ENCODE measurements around the gene ABCA2.

The ABCA2 gene, protein sequence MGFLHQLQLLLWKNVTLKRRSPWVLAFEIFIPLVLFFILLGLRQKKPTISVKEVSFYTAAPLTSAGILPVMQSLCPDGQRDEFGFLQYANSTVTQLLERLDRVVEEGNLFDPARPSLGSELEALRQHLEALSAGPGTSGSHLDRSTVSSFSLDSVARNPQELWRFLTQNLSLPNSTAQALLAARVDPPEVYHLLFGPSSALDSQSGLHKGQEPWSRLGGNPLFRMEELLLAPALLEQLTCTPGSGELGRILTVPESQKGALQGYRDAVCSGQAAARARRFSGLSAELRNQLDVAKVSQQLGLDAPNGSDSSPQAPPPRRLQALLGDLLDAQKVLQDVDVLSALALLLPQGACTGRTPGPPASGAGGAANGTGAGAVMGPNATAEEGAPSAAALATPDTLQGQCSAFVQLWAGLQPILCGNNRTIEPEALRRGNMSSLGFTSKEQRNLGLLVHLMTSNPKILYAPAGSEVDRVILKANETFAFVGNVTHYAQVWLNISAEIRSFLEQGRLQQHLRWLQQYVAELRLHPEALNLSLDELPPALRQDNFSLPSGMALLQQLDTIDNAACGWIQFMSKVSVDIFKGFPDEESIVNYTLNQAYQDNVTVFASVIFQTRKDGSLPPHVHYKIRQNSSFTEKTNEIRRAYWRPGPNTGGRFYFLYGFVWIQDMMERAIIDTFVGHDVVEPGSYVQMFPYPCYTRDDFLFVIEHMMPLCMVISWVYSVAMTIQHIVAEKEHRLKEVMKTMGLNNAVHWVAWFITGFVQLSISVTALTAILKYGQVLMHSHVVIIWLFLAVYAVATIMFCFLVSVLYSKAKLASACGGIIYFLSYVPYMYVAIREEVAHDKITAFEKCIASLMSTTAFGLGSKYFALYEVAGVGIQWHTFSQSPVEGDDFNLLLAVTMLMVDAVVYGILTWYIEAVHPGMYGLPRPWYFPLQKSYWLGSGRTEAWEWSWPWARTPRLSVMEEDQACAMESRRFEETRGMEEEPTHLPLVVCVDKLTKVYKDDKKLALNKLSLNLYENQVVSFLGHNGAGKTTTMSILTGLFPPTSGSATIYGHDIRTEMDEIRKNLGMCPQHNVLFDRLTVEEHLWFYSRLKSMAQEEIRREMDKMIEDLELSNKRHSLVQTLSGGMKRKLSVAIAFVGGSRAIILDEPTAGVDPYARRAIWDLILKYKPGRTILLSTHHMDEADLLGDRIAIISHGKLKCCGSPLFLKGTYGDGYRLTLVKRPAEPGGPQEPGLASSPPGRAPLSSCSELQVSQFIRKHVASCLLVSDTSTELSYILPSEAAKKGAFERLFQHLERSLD (N-terminal part only)

DNA sequence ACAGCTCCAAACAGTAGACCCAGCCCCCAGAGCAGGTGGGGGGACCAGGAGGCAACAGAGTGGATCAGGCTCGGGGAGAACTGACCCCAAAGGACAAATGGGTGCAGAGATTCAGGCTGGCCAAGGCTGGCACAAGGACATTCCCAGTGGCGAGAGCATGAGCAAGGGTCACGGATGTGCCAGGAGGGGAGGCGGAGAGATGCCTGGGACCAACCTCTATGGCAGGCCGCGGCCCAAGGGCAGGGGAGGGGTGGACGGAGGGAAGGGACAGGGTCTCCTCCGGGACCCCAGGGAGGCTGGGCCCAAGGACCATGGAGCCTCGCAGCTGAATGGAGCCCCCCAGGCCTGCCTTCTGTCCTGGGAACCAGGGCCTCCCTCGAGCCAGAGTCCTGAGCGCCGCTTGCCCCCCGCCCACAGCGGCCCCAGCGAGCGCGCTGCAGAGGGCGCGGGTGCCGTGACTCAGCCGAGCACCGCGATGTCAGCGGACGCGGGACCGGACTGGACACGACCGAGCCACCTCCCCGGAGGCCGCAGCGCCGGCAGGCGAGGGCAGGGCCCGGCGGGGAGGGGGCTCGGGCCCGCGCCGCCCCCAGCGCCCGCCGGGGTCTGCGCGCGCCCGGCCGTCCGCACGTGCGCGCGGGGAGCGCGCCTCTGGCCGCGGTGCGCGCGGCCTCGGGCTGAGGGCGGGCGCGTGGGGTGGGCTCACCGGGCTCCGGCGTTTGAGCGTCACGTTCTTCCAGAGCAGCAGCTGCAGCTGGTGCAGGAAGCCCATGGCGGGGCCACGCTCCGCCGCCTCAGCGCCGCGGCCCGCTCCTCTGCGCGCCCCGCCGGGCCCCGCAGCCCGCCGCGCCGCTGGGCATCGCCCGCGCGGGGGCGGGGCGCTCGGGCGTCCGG, at the start of gene ABCA2:
TSS of gene ABCA2 (minus strand) at position 869 of the 894 bp plus-strand sequence. CDS start at position 772, 97 bp downstream.
- DNase-seq, result no peak

DNA sequence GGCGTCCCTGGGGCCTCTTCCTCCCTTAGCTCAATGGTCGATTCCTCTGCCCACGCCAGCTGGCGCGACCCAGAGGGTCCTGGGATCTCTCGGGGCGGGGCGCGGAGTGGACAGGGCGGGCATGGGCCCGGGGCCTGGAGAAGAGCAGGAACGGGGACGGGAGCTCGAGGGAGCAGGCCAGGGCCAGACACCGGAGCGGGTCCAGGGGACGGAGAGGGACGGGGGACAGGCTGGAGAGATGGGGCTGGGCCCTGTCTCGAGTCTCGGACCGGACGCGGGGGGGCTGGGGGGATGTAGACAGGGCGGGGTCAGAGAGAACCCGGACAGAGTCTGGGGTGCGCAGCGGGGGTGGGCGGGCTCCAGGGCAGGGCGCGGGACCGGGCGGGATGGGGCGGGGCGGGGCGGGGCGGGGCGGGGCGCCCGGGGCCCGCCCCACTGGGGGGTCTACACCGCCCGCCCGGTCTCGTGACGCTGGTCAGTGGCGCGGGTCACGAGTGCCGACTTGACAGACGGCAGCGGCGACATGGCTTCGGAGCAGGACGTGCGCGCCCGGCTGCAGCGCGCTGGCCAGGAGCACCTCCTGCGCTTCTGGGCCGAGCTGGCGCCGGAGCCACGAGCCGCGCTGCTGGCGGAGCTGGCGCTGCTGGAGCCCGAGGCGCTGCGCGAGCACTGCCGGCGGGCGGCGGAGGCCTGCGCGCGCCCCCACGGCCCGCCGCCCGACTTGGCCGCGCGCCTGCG, 49.1 kb upstream of the ABCA2 start, which contains the start of gene UAP1L1:
TSS of gene UAP1L1 (plus strand) at position 508 of the 738 bp plus-strand sequence. CDS start at position 524, 16 bp downstream.
- peak; percentile 14 for DNase-seq

GRCh38 chr9:137076636-137077009, 48.6 kb upstream of the ABCA2 start:
- DNase-seq, result no peak

DNA sequence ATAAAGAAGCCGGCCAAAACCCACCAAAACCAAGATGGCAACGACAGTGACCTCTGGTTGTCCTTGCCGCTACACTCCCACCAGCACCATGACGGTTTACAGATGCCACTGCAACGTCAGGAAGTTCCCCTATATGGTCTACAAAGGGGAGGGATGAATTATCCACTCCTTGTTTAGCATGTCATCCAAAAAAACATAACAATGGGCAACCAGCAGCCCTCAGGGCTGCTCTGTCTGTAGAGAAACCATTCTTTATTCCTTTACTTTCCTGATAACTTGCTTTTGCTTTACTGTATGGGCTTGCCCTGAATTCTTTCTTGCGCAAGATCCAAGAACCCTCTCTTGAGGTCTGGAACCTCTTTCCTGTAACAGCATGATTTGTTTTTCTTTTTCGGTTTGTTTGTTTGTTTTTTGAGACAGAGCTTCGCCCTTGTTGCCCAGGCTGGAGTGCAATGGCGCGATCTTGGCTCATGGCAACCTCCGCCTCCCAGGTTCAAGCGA, 47.3 kb upstream of the ABCA2 start:
- no peak for DNase-seq

DNA sequence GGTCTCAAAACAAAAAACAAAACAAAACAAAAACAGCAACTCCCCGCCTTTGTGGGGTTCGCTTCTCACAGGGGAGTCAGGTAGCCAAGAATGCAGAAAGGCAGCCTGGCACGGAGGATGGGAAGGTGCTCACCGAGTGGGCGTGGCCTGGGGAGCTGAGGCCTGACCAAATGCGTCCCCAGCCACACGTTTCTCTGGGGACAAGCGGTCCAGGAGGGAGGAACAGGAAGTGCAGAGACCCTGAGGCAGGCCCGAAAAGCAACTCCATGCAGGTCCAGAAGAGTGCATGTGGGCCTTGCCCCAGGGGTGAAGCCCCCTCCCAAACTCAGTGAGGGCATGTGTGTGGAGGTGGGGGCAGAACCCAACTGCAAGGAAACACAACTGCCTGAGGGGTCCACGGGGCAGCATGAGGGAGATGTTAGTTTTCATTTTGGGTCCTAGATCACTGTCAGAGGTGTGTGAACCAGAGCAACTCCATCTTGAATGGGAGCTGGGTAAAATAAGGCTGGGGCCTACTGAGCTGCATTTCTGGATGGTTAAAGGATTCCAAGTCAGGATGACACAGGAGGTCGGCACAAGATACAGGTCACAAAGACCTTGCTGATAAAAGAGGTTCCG, 46.7 kb upstream of the ABCA2 start:
- DNase-seq, result no peak

GRCh38 chr9:137073992-137074399, 46.0 kb upstream of the ABCA2 start:
- no peak for DNase-seq

- no peak for DNase-seq
Measured at GRCh38 chr9:137071282-137071681, 43.2 kb upstream of the ABCA2 start.

GRCh38 chr9:137070906-137071275, 42.9 kb upstream of the ABCA2 start:
- peak; percentile 75 for DNase-seq

DNA sequence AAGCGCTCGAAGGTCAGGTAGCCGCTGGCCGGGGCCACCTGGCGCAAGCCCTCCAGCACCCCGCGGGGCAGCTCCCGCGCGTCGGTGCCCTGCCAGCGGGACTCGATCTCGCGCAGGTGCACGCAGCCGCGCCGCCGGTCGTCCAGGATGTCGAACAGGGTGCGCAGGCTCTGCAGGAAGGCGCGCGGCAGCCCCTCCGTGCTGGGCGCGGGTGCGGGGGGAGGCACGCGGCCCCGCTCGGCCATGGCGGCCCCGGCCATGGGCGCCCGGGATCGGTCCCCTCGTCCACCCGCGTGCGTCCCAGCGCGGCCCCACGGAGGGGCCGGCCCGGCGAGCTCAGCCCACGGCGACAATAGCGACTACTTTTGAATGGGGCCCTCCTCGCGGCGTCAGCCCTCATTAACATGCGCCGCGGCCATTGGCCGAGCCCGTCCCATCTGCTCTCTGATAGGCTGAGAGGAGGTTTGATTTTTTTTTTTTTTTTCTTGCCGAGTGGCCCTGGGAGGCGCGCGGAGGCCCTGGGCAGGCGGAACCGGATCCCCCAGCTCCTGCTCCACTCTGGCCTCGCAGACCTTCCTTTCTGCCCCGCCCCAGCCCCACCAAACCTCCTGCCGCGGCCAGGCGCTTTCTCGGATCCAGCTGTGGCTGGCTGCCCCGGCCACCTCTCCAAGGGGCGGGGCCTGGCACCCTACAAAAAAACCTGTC, 42.3 kb upstream of the ABCA2 start, which contains the start of gene SAPCD2:
TSS of gene SAPCD2 (minus strand) at position 357 of the 705 bp plus-strand sequence. CDS start at position 260, 97 bp downstream.
- DNase-seq, result peak; percentile 94

GRCh38 chr9:137069508-137070091, 41.6 kb upstream of the ABCA2 start:
- DNase-seq, result no peak

DNA sequence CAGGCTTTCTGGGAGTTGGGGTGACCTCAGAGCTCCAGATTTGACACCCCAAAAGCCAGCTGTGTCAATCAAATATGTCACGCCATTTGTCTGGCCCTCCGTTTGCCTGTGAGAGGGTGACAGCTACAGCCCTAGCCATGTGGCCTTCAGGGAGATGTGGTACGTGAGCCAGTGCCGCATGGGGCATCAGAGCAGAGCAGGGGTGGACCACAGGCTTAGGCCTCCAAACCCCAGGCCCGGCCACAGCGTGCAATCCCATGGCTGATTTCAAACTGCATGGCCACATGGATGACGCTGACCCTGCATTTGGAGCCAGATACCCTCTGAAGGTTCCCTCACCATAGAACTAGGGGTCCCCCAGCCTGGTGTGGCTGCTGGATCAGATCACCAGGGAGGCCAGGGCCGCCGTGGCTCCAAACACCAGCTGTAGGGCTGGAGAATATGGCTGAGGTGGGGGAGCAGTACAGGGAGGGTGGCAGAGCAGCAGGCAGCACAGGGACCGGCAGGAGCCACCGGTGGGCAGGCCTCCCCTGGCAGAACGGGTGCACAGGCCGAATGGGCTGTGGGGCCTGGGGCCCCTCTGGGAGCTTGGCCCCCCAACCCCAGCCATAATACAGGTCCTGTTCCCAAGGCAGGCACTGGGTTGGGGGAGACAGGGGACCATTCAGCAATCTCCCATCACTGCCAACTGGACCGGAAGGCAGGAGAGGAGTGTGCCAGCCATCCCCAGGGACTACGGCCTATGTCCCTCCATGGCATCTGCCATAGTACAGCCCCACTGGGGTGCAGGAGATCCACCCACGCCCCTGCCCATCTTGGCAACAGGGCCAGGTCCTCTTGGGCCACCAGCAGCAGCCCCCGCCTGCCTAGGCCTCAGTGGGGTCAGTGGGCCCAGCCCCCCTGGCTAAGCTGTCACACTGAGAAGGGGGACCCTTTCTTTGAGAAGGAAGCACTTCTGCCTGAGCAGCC, 40.8 kb upstream of the ABCA2 start:
- DNase-seq, result no peak

DNA sequence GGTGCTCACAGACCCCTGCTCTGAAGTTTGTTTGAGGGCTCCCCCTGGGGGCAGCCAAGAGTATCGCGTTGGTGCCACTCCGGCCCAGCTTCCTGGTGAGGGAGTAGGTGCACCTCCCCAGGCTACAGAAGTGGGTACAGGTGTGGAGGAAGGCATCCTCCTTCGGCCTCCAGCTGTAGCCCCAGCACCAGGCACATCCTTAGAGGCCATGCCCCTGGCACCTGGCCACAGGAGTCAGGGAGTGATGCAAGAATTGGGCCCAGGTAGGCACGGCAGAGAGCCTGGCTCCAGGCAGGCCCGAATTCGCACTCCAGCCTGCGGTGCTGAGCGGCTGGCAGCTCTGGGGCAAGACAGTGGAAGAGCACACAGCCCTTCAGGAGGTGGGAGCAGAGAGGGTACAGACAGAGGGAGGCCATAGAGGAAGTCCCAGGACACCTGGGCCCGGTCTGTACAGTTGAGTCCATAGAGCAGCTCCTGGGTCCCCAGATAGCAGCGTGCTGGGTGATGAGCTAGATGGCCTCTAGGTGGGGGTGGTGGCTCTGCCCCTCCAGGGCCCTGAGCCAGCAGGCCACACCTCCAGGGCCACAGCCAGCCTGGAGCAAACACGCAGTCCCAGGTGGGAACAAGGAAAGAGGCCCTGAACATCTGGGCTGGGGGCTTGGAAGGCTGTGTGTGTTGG, 40.0 kb upstream of the ABCA2 start:
- DNase-seq, result peak; percentile 70

- no peak for DNase-seq
Measured at GRCh38 chr9:137066096-137066861, 38.2 kb upstream of the ABCA2 start.

GRCh38 chr9:137065336-137065967, 37.4 kb upstream of the ABCA2 start:
- no peak for DNase-seq

DNA sequence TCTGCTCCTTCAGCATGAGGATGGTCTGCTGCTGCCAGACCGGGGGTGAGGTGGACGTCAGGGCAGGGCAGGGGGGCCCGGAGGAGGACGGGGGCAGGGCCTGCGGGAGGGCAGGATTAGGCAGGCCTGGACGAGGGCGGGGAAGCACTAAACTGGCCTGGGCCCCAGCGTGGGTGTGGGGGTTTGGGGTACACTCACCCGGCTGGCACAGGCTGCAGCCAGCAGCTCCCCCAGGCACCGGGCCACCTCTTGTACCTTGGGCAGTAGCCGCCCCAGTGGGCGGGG, 36.8 kb upstream of the ABCA2 start:
- no peak for DNase-seq

Data from NCI-H1092 treated with DMSO at 0.1 percent for 48 hours (cell line).